Neural progenitor cell (in vitro differentiated cells): ENCODE data around the gene DNAH7.

Experiments used
- CTCF ChIP-seq: fragments of 200-600 bp; sonication (generic); IDR thresholded peaks from 2 replicates; pipeline ENCODE4 v1.5.1; 2017; ENCODE audit warnings: antibody characterized with exemption, mild to moderate bottlenecking
- EZH2 ChIP-seq: fragments of 200-600 bp; sonication (generic); IDR thresholded peaks from 2 replicates; pipeline ENCODE4 v1.6.1; 2017; ENCODE audit warnings: antibody characterized with exemption, mild to moderate bottlenecking, moderate library complexity

DNA sequence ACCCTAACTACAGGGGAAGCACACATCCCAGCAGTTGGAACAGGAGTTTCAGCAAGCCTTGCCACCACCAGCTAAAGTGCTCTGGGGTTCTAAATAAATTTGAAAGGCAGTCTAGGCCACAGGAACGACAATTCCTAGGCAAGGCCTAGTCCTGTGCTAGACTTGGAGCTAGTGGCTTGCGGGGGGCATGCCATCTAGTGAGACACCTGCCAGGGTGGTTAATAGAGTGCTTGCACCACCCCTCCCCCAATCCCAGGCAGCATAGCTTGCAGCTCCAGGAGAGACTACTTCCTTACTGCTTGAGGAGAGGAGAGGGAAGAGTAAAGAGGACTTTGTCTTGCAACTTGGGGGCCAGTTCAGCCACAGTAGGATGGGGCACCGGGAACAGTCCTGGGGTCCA, 309.8 kb downstream of the DNAH7 start:
- no peak for TF ChIP-seq CTCF
- TF ChIP-seq EZH2, result no peak
